Dendritic cell treated with granulocyte-macrophage colony-stimulating factor and Interleukin-4, amounts not matched to agents 40 ng/mL and 50 ng/mL, for 4 days (primary cell): ENCODE measurements around the gene FNIP1.
"Not testable (repeated sequence)": the region's sequence is repeated elsewhere in the genome, so short reads cannot be mapped to it uniquely, and the experiment has no call there.

Experiments
- H3K27ac Mint-ChIP-seq: one replicate; pipeline ENCODE4 v1.8.0; 2022; ENCODE audit warnings: mild to moderate bottlenecking, mixed read lengths
- H3K27me3 Mint-ChIP-seq: one replicate; pipeline ENCODE4 v1.8.0; 2022; ENCODE audit warnings: mild to moderate bottlenecking, mixed read lengths
- H3K36me3 Mint-ChIP-seq: one replicate; pipeline ENCODE4 v1.8.0; 2022; ENCODE audit warnings: low read depth, mixed read lengths
- H3K4me1 Mint-ChIP-seq: one replicate; pipeline ENCODE4 v1.8.0; 2022; ENCODE audit warnings: low read depth, mixed read lengths
- H3K4me3 Mint-ChIP-seq: one replicate; pipeline ENCODE4 v1.8.0; 2022; ENCODE audit warnings: mild to moderate bottlenecking, moderate library complexity, mixed read lengths
- H3K9me3 Mint-ChIP-seq: one replicate; pipeline ENCODE4 v1.8.0; 2022; ENCODE audit warnings: mixed read lengths
- intact Hi-C: fragments of 100-400 bp; cut with micrococcal nuclease; formaldehyde crosslinking; loops from one replicate; pipeline ENCODE4 v1.15.0; 2022

FNIP1 gene

GRCh38 chr5:131605086-131605485 is 191.7 kb downstream of the FNIP1 start:
- H3K36me3 Mint-ChIP-seq: peaks cover 34% of the 10 kb centered on the region
- H3K4me3 Mint-ChIP-seq: no peak overlapping the region
- H3K9me3 Mint-ChIP-seq: no peaks in the 10 kb centered on the region
- intact Hi-C loops: no loop called here
- no peak overlapping the region for H3K27ac Mint-ChIP-seq
- H3K4me1 Mint-ChIP-seq: peaks cover 26% of the 10 kb centered on the region
- no peaks in the 10 kb centered on the region for H3K27me3 Mint-ChIP-seq

GRCh38 chr5:131595088-131596033 is 201.5 kb downstream of the FNIP1 start:
- Mint-ChIP-seq H3K4me1 (peaks cover 27% of the 10 kb centered on the region), H3K4me3 (no peak overlapping the region), H3K9me3 (no peaks in the 10 kb centered on the region), H3K27ac (no peak overlapping the region), H3K36me3 (peaks cover 63% of the 10 kb centered on the region), H3K27me3 (no peaks in the 10 kb centered on the region)
- intact Hi-C loops: no loop called here

GRCh38 chr5:131593921-131594320 is 202.9 kb downstream of the FNIP1 start:
- no peaks in the 10 kb centered on the region for H3K27me3 Mint-ChIP-seq
- H3K4me3 Mint-ChIP-seq: no peak overlapping the region
- peaks cover 27% of the 10 kb centered on the region for H3K4me1 Mint-ChIP-seq
- intact Hi-C loops: no loop called here
- peak overlapping the region; percentile 12 for H3K27ac Mint-ChIP-seq
- no peaks in the 10 kb centered on the region for H3K9me3 Mint-ChIP-seq
- peaks cover 52% of the 10 kb centered on the region for H3K36me3 Mint-ChIP-seq

GRCh38 chr5:131593436-131593835 is 203.4 kb downstream of the FNIP1 start:
- peaks cover 27% of the 10 kb centered on the region for H3K4me1 Mint-ChIP-seq
- H3K27me3 Mint-ChIP-seq, H3K9me3 Mint-ChIP-seq, H3K4me3 Mint-ChIP-seq, H3K27ac Mint-ChIP-seq, intact Hi-C loops: not testable (repeated sequence)
- H3K36me3 Mint-ChIP-seq: peaks cover 54% of the 10 kb centered on the region
